SU-DHL-6 (cell line): ENCODE results near the gene CABLES2.

Source experiments
- H2AFZ ChIP-seq: fragments of 200-600 bp; sonication (generic); 2 replicates; pipeline ENCODE4 v1.6.1; 2014; ENCODE audit warnings: low read depth, mild to moderate bottlenecking, moderate library complexity, mixed read lengths, antibody characterized with exemption, low read length; ENCODE audit not compliant: severe bottlenecking
- H3F3A ChIP-seq: fragments of 200-600 bp; shearing (Covaris generic); 2 replicates; pipeline ENCODE4 v1.6.0; 2016; ENCODE audit warnings: antibody characterized with exemption, mild to moderate bottlenecking; ENCODE audit not compliant: insufficient read depth
- H3K27ac ChIP-seq: fragments of 200-600 bp; sonication (generic); 2 replicates; pipeline ENCODE4 v1.5.1; 2016; ENCODE audit warnings: low read depth, mild to moderate bottlenecking, low read length, moderate library complexity, mixed read lengths
- H3K27me3 ChIP-seq: fragments of 200-600 bp; sonication (generic), shearing (Covaris generic); 2 replicates; pipeline ENCODE4 v1.6.0; 2014; ENCODE audit warnings: mild to moderate bottlenecking, low read length
- H3K36me3 ChIP-seq: fragments of 200-600 bp; sonication (generic); 2 replicates; pipeline ENCODE4 v1.6.1; 2014; ENCODE audit warnings: mild to moderate bottlenecking, low read length, mixed read lengths
- H3K4me2 ChIP-seq: fragments of 300-600, 200-600 bp; shearing (Covaris generic), sonication (generic); 2 replicates; pipeline ENCODE4 v1.6.0; 2014; ENCODE audit warnings: low read length, low read depth, mild to moderate bottlenecking; ENCODE audit not compliant: poor library complexity, severe bottlenecking
- H3K4me3 ChIP-seq: fragments of 200-600 bp; sonication (generic); 2 replicates; pipeline ENCODE4 v1.5.1; 2014; ENCODE audit warnings: antibody characterized with exemption, low read length, mild to moderate bottlenecking, mixed read lengths; ENCODE audit not compliant: insufficient read depth, poor library complexity, severe bottlenecking
- H3K79me2 ChIP-seq: fragments of 200-600 bp; sonication (generic); 2 replicates; pipeline ENCODE4 v1.6.1; 2014; ENCODE audit warnings: mild to moderate bottlenecking, low read length, moderate library complexity; ENCODE audit not compliant: insufficient read depth
- H3K9ac ChIP-seq: fragments of 200-600 bp; sonication (generic); 2 replicates; pipeline ENCODE4 v1.7.0; 2014; ENCODE audit warnings: mild to moderate bottlenecking, low read length
- H3K9me2 ChIP-seq: fragments of 200-600 bp; sonication (generic); replicated peaks from 2 replicates; pipeline ENCODE4 v1.6.1; 2014; ENCODE audit warnings: low read length; ENCODE audit not compliant: insufficient read depth
- H3K9me3 ChIP-seq: fragments of 200-600 bp; sonication (generic); 2 replicates; pipeline ENCODE4 v1.6.1; 2014; ENCODE audit warnings: low read length, mixed read lengths; ENCODE audit not compliant: insufficient read depth
- H4K20me1 ChIP-seq: fragments of 200-600 bp; sonication (generic); 2 replicates; pipeline ENCODE4 v1.6.1; 2014; ENCODE audit warnings: low read depth, mild to moderate bottlenecking, antibody characterized with exemption, low read length, moderate library complexity, mixed read lengths
- EZH2phosphoT487 ChIP-seq: fragments of 200-600 bp; sonication (generic), shearing (Covaris generic); conservative IDR thresholded peaks from 2 replicates; pipeline ENCODE4 v1.6.1; 2018; ENCODE audit warnings: mild to moderate bottlenecking, antibody characterized with exemption, low read length, moderate library complexity, mixed read lengths
- TF ChIP-seq, protein P1 (sequence below): fragments of 200-600 bp; sonication (generic); IDR thresholded peaks from one replicate; pipeline ENCODE4 v1.5.1; 2017; ENCODE audit warnings: antibody characterized with exemption, mild to moderate bottlenecking, low read length, moderate library complexity; ENCODE audit not compliant: insufficient read depth, poor library complexity, severe bottlenecking

Gene CABLES2

DNA sequence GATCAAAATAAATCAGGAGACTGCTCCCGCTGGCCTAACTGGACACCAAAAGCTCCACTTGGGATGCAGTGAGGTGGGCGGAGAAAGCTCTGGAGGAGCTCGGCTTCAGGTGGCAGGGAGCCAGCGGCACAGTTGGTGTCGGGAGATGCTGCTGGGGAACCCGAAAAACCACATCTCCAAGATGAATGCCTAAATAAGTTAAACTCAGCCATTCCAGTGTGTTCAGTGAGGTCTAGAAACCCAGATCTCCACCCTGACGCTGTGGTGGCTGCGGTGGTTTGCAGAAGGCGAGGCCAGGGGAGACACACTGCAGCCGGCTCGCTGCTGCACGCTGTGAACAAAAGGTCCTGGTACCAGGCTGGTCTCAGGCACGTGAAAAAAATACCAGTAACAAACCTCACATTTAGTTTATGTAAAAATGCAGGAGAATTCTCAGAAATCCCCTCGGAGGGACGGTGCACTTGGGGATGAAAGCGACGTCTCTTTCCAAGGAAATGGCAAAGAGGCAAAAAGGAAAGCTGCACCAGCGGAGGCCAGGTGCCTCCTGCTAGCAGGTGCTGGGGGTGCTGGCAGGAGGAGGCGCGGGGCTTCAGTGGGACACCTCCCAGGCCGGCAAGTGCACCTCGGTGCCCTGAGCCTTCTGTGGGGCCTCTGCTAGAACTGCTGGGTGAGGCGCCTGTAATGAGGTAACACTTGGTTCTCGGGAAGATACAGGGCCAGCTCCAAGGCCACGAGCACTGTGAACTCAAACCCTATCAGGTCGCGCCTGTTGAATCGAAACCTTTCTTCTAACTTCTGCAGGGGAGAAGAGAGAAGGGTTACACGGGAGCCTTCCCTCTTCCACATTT, 16.5 kb downstream of the CABLES2 start:
- Histone ChIP-seq H3K36me3 (peaks cover 8% of the 10 kb centered on the region; the same call in 1 of the 2 replicates), H3K9me3 (no peaks in the 10 kb centered on the region), H3K27me3 (no peaks in the 10 kb centered on the region), H2AFZ (no peak overlapping the region), H3K9me2 (no peaks in the 10 kb centered on the region), H3K4me2 (no peak overlapping the region), H3F3A (peaks cover 25% of the 10 kb centered on the region), H3K79me2 (peaks cover 32% of the 10 kb centered on the region), H3K9ac (no peak overlapping the region), H3K4me3 (no peak overlapping the region), H3K27ac (no peak overlapping the region), H4K20me1 (no peaks in the 10 kb centered on the region; the same call in 1 of the 2 replicates)
- TF ChIP-seq, protein P1, sequence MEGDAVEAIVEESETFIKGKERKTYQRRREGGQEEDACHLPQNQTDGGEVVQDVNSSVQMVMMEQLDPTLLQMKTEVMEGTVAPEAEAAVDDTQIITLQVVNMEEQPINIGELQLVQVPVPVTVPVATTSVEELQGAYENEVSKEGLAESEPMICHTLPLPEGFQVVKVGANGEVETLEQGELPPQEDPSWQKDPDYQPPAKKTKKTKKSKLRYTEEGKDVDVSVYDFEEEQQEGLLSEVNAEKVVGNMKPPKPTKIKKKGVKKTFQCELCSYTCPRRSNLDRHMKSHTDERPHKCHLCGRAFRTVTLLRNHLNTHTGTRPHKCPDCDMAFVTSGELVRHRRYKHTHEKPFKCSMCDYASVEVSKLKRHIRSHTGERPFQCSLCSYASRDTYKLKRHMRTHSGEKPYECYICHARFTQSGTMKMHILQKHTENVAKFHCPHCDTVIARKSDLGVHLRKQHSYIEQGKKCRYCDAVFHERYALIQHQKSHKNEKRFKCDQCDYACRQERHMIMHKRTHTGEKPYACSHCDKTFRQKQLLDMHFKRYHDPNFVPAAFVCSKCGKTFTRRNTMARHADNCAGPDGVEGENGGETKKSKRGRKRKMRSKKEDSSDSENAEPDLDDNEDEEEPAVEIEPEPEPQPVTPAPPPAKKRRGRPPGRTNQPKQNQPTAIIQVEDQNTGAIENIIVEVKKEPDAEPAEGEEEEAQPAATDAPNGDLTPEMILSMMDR: no peak
- no peak for TF ChIP-seq EZH2phosphoT487

DNA sequence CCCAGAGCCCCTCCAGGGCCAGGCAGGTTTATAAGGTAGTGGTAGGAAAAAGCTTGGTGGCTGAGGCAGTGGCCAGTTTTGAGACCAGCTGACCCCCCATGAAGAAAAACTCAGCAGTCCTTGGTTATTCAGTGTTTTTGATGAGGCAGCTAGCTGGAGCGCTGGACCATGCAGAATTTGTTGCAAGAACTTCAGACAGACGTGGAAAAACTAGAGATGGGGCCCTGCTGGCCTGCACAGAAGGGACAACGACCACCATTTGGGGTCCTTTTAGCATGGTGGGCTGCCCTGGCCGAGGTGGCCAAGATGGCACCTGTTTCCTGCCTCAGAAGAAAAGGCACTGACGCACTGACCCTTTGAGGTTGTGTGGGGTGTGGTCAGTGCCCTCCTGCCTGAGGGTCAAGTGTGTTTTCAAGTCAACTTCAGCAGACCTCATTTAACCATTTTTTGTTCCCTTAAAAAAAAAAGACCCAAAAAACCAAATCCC, 17.4 kb downstream of the CABLES2 start:
- Histone ChIP-seq H3K9me3 (no peaks in the 10 kb centered on the region), H3K4me3 (no peak overlapping the region), H3K9me2 (no peaks in the 10 kb centered on the region), H3K36me3 (peaks cover 8% of the 10 kb centered on the region; the same call in 1 of the 2 replicates), H3K27me3 (no peaks in the 10 kb centered on the region), H3K4me2 (no peak overlapping the region), H3K9ac (no peak overlapping the region), H3F3A (peaks cover 25% of the 10 kb centered on the region), H3K27ac (no peak overlapping the region), H3K79me2 (peaks cover 38% of the 10 kb centered on the region), H2AFZ (no peak overlapping the region), H4K20me1 (no peaks in the 10 kb centered on the region; the same call in 1 of the 2 replicates)
- TF ChIP-seq EZH2phosphoT487: no peak
- TF ChIP-seq, protein P1: no peak

DNA sequence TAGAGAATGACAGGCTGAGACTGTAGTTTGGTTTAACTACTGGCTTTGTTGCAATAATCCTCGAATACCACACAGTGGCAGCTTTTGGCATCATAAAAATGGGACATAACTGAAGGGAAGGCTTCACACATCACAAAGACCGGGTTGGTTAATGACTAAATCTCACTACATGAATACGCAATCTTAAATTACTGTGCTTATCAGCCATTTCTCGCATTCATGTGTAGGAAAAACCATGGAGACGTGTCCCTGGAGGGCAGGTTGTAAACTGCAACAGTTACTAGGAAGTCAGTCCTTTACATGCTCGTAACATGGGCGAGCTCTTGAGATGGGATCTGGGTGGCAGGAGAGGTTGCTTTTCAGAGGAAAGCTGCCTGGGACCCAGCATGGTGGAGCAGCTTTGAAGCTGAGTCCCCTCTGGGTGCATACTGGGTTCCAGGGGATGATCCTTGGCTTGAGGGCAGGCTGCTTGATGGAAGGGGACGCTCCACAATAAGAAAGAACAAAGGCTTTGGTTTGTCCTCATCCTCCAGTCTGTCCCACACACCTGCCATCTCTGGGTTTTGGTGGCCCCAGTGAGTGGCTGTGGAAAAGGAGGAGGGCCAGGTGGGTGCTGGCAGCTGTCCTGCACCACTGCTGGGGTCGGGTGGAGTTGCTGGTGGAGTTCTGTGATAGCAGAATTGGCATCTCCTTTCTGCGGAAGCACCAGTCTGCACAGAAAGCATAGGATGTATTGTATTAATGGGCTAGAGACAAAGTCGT, 18.1 kb downstream of the CABLES2 start:
- Histone ChIP-seq H3K4me3 (no peak overlapping the region), H3K36me3 (peaks cover 8% of the 10 kb centered on the region; the same call in 1 of the 2 replicates), H3K79me2 (peaks cover 38% of the 10 kb centered on the region), H3K27ac (no peak overlapping the region), H3K9me3 (no peaks in the 10 kb centered on the region), H3K27me3 (no peaks in the 10 kb centered on the region), H4K20me1 (no peaks in the 10 kb centered on the region; the same call in 1 of the 2 replicates), H2AFZ (no peak overlapping the region), H3F3A (peaks cover 25% of the 10 kb centered on the region), H3K9ac (no peak overlapping the region), H3K9me2 (no peaks in the 10 kb centered on the region), H3K4me2 (no peak overlapping the region)
- TF ChIP-seq EZH2phosphoT487: no peak
- TF ChIP-seq, protein P1: no peak
